Measurements from ENCODE around the gene KIF11. TPM values are rescaled to one million over a fixed set of nuclear protein-coding genes. Genes with fewer than 3 reads are reported as not detected.

KIF11 gene
- total and polyA plus RNA-seq, 2 of the 13 experiments (the other 11 are each of a cell fraction or from before 2014, with no cell fraction given), result 8.7 to 38.4 TPM

GRCh38 chr10:92573091-92573797 lies 19.7 kb upstream of the KIF11 start:
- no peaks in the 10 kb centered on the region for H3K9me3 ChIP-seq (ENCODE audit: low read length)
- ChIA-PET POLR2A (interaction anchor here (1.0 to 5.3 kb wide), 10 partner anchors 8 to 449 kb away, joined by 3 to 71 read pairs (median 4); partner anchors contain the start of genes EXOC6, HHEX and KIF11), CTCF (ENCODE audit: low intra/inter-chr PET ratio, low total read pairs) (interaction anchor here (2.8 kb wide), 1 partner anchor 56 kb away, joined by 38 read pairs; no protein-coding TSS in a partner anchor)
- DNase-seq (ENCODE audit: low spot score) (no peak), FAIRE-seq (peak; percentile 75), ATAC-seq (peak; percentile 62)
- peak overlapping the region; percentile 69 to 97 (median 96) for H3K4me3 ChIP-seq (replicated peaks in 1 of 3; ENCODE audit: insufficient read depth in 1 of 3, low read depth in 2 of 3, low read length in 3 of 3)
- 2% methylated on average over 13 of the region's 56 CpGs for WGBS (ENCODE audit: low lambda C conversion rate)
- no peaks in the 10 kb centered on the region for H4K20me1 ChIP-seq (ENCODE audit: insufficient read depth, low read length)
- H3K9ac ChIP-seq (ENCODE audit: insufficient read depth, low read depth, low read length), result peak overlapping the region; percentile 95
- peak overlapping the region; percentile 92 for H3K4me2 ChIP-seq (ENCODE audit: low read depth, low read length)
- no peaks in the 10 kb centered on the region; a peak in 1 of 5 replicates for H3K27me3 ChIP-seq (ENCODE audit: control insufficient read depth in 1 of 2, insufficient read depth in 2 of 2, low read length in 2 of 2)
- H3K79me2 ChIP-seq (ENCODE audit: insufficient read depth, low read length), result peaks cover 44% of the 10 kb centered on the region
- BruUV-seq (replicated peaks), result TSS peak; percentile 69
- H3K36me3 ChIP-seq (replicated peaks in 1 of 2; ENCODE audit: control insufficient read depth in 1 of 2, insufficient read depth in 2 of 2, low read length in 2 of 2), result peaks cover 0 to 8% of the 10 kb centered on the region in 2 experiments; a peak in 2 of 5 replicates
- H2AFZ ChIP-seq (ENCODE audit: low read length), result peak overlapping the region; percentile 47
- H3K27ac ChIP-seq (ENCODE audit: extremely low read length, insufficient read depth, low read length), result peak overlapping the region; percentile 98
- in situ Hi-C loops (cut with HindIII; ENCODE audit: extremely low pct_ligation_motif_present, low pct_unique_long_range_greater_than_20kb) (loop anchor here (5.0 kb wide), 1 partner anchor 51 kb away; no protein-coding TSS in a partner anchor), intact Hi-C loops (cut with micrococcal nuclease; ENCODE audit: unreplicated experiment) (no loop called here)
- peaks cover 40% of the 10 kb centered on the region for H3K4me1 ChIP-seq (ENCODE audit: insufficient read depth, low read length)
- peak; percentile 57; the same call in 1 of the 2 replicates for TF ChIP-seq HDAC1 (CRISPR knock-in tag; IDR thresholded peaks at IDR 0.05)
- TF ChIP-seq, protein P1, sequence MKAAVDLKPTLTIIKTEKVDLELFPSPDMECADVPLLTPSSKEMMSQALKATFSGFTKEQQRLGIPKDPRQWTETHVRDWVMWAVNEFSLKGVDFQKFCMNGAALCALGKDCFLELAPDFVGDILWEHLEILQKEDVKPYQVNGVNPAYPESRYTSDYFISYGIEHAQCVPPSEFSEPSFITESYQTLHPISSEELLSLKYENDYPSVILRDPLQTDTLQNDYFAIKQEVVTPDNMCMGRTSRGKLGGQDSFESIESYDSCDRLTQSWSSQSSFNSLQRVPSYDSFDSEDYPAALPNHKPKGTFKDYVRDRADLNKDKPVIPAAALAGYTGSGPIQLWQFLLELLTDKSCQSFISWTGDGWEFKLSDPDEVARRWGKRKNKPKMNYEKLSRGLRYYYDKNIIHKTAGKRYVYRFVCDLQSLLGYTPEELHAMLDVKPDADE (CRISPR knock-in tag; IDR thresholded peaks at IDR 0.05), result no peak
- TF ChIP-seq AGO2 (optimal IDR thresholded peaks at IDR 0.05; ENCODE audit: low read depth, low read length), result no peak
- peak; percentile 15; the same call in 1 of the 2 replicates for TF ChIP-seq ZNF224 (CRISPR knock-in tag; IDR thresholded peaks at IDR 0.05)
- TF ChIP-seq E2F1 (CRISPR knock-in tag; IDR thresholded peaks at IDR 0.05), result 0 out of 2 replicates have a peak, but pooled peaks have one; percentile 19
- TF ChIP-seq ZNF773 (CRISPR knock-in tag; IDR thresholded peaks at IDR 0.05; ENCODE audit: borderline replicate concordance), result 0 out of 2 replicates have a peak, but pooled peaks have one; percentile 48
- TF ChIP-seq GRHL1 (CRISPR knock-in tag; conservative IDR thresholded peaks at IDR 0.05), result no peak
- TF ChIP-seq ZNF432 (CRISPR knock-in tag; IDR thresholded peaks at IDR 0.05; ENCODE audit: borderline replicate concordance), result peak; percentile 86; the same call in 1 of the 2 replicates
- TF ChIP-seq ZNF510 (CRISPR knock-in tag; IDR thresholded peaks at IDR 0.05; ENCODE audit: low read depth), result no peak
- 0 out of 2 replicates have a peak, but pooled peaks have one; percentile 47 for TF ChIP-seq PRDM15 (CRISPR knock-in tag; IDR thresholded peaks at IDR 0.05)

Measured in HepG2 (cell line).